ENCODE data around the gene PKHD1.

Gene PKHD1

DNA sequence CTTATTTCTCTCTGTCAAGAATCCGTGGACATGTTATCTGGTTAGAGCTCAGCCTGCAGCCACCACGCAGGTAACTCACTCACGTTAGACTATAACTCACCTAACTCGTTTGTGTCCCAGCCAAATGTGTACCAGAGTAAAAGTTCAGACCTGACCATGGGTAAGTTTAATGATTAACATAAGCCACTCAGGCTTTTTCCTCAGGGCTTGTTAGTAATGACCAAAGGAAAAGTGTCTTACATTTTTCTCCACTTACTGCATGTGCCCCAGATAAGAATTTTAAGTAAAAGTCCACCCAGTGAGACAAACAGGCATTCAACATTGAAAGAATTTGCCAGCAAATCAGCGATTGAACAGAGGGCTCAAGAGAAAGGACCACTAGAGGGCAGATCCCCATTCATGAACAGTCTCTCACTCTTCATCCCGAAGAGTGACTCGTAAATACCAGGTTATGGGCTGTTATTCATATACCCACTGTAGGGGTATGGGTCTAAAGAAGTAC lies at the start of gene PKHD1:
TSS of gene PKHD1 (minus strand) at position 116 of the 502 bp plus-strand sequence. CDS start 2,680 bp downstream, outside the sequence.
- TF ChIP-seq RAD21 (IDR thresholded peaks at IDR 0.05; ENCODE audit: low read depth): peak; percentile 13; the same call in 1 of the 2 replicates
- TF ChIP-seq CREB1 (IDR thresholded peaks at IDR 0.05; ENCODE audit: low read depth): no peak

GRCh38 chr6:52136934-52137467 lies 49.6 kb upstream of the PKHD1 start:
- TF ChIP-seq USF1 (IDR thresholded peaks at IDR 0.05): no peak
- no peak for TF ChIP-seq TAF1 (IDR thresholded peaks at IDR 0.05; ENCODE audit: low read depth)

DNA sequence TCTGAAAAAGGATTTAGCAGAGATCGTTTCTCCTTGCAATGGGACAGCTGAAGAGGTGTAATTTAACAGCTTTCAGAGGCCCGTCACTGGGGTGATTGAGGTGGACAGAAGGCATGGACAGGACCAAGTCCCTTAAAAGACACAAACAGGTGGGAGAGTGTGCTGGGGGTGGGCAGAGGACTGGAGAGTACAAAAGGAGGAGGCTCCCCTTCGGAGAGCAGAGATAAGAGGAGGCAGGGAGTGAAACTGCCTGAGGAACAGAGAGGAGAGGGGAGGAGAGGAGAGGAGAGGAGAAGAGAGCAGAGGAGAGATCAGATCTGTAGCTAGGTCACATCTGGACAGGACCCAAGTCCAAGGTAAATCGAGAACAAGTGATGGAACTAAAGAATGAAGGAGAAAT lies 48.6 kb upstream of the PKHD1 start:
- TF ChIP-seq NFIC (IDR thresholded peaks at IDR 0.05): no peak
- TF ChIP-seq RAD21 (IDR thresholded peaks at IDR 0.05; ENCODE audit: low read depth): no peak
- TF ChIP-seq YY1 (IDR thresholded peaks at IDR 0.05; ENCODE audit: low read depth): no peak
- no peak for TF ChIP-seq EGR1 (IDR thresholded peaks at IDR 0.05)

- no peak for TF ChIP-seq YY1 (IDR thresholded peaks at IDR 0.05; ENCODE audit: low read depth)
- no peak for TF ChIP-seq CREB1 (IDR thresholded peaks at IDR 0.05; ENCODE audit: low read depth)
- no peak for TF ChIP-seq EP300 (IDR thresholded peaks at IDR 0.05; ENCODE audit: borderline replicate concordance)
- TF ChIP-seq ZBTB7A (IDR thresholded peaks at IDR 0.05; ENCODE audit: low read depth): no peak
- TF ChIP-seq TEAD4 (IDR thresholded peaks at IDR 0.05): no peak
- TF ChIP-seq MAX (IDR thresholded peaks at IDR 0.05): no peak
- TF ChIP-seq TCF12 (IDR thresholded peaks at IDR 0.05; ENCODE audit: low read depth): no peak
- TF ChIP-seq EGR1 (IDR thresholded peaks at IDR 0.05): no peak
- TF ChIP-seq CEBPB (IDR thresholded peaks at IDR 0.05): no peak
- no peak for TF ChIP-seq USF1 (IDR thresholded peaks at IDR 0.05)
- TF ChIP-seq, protein P1, sequence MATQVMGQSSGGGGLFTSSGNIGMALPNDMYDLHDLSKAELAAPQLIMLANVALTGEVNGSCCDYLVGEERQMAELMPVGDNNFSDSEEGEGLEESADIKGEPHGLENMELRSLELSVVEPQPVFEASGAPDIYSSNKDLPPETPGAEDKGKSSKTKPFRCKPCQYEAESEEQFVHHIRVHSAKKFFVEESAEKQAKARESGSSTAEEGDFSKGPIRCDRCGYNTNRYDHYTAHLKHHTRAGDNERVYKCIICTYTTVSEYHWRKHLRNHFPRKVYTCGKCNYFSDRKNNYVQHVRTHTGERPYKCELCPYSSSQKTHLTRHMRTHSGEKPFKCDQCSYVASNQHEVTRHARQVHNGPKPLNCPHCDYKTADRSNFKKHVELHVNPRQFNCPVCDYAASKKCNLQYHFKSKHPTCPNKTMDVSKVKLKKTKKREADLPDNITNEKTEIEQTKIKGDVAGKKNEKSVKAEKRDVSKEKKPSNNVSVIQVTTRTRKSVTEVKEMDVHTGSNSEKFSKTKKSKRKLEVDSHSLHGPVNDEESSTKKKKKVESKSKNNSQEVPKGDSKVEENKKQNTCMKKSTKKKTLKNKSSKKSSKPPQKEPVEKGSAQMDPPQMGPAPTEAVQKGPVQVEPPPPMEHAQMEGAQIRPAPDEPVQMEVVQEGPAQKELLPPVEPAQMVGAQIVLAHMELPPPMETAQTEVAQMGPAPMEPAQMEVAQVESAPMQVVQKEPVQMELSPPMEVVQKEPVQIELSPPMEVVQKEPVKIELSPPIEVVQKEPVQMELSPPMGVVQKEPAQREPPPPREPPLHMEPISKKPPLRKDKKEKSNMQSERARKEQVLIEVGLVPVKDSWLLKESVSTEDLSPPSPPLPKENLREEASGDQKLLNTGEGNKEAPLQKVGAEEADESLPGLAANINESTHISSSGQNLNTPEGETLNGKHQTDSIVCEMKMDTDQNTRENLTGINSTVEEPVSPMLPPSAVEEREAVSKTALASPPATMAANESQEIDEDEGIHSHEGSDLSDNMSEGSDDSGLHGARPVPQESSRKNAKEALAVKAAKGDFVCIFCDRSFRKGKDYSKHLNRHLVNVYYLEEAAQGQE (IDR thresholded peaks at IDR 0.05; ENCODE audit: low read depth): no peak
- TF ChIP-seq NFIC (IDR thresholded peaks at IDR 0.05): no peak
- no peak for TF ChIP-seq TAF1 (IDR thresholded peaks at IDR 0.05; ENCODE audit: low read depth)
- TF ChIP-seq RAD21 (IDR thresholded peaks at IDR 0.05; ENCODE audit: low read depth): no peak
- no peak for TF ChIP-seq FOXM1 (IDR thresholded peaks at IDR 0.05; ENCODE audit: borderline replicate concordance, low read depth)
Observed at GRCh38 chr6:52135217-52135616, 47.8 kb upstream of the PKHD1 start.

DNA sequence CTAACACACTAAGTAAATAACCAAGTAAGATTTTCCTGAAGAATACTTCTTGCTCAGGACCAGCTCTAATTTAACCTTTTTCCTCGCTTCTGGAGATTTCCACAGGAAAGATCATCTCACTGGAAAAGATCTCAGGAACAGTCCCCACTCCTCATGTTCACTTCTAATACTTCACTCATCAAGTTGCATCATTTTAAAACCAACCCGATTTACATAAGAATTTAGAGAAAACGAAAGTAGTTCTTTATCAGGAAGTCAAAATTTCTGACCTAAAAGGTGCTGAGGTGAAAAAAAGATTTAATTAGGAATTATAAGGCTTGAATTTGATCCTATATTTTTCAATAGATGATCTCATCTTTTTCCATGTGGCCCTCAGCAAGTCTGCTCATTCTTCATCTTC lies 46.6 kb upstream of the PKHD1 start:
- no peak for TF ChIP-seq TAF1 (IDR thresholded peaks at IDR 0.05; ENCODE audit: low read depth)
- no peak for TF ChIP-seq RAD21 (IDR thresholded peaks at IDR 0.05; ENCODE audit: low read depth)
- TF ChIP-seq NFIC (IDR thresholded peaks at IDR 0.05): no peak
- TF ChIP-seq, protein P1 (IDR thresholded peaks at IDR 0.05; ENCODE audit: low read depth): no peak
- TF ChIP-seq CEBPB (IDR thresholded peaks at IDR 0.05): no peak
- TF ChIP-seq FOXM1 (IDR thresholded peaks at IDR 0.05; ENCODE audit: borderline replicate concordance, low read depth): no peak
- TF ChIP-seq YY1 (IDR thresholded peaks at IDR 0.05; ENCODE audit: low read depth): no peak
- no peak for TF ChIP-seq USF1 (IDR thresholded peaks at IDR 0.05)
- TF ChIP-seq TCF12 (IDR thresholded peaks at IDR 0.05; ENCODE audit: low read depth): no peak
- TF ChIP-seq EP300 (IDR thresholded peaks at IDR 0.05; ENCODE audit: borderline replicate concordance): no peak
- no peak for TF ChIP-seq ZBTB7A (IDR thresholded peaks at IDR 0.05; ENCODE audit: low read depth)
- no peak for TF ChIP-seq TEAD4 (IDR thresholded peaks at IDR 0.05)
- no peak for TF ChIP-seq EGR1 (IDR thresholded peaks at IDR 0.05)

DNA sequence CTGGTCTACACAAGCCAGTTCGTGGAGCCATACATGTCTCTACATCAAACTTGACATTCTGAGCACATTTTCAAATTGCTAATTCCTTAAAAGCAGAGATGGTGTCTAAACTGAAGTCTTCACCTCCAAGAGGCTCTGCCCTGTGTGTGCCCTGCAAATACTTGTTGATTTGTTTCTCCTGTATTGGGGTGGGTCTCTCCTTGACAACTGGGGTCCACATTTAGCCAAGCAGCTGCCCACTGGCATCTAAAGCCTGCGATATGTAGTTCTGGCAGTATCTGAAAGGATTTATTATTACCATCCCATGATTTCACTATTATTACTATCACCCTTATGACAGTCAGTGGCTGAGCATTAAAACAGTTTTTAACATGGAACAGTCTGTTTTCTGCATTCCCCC lies 45.9 kb upstream of the PKHD1 start:
- no peak for TF ChIP-seq TEAD4 (IDR thresholded peaks at IDR 0.05)
- TF ChIP-seq CEBPB (IDR thresholded peaks at IDR 0.05): no peak
- no peak for TF ChIP-seq USF1 (IDR thresholded peaks at IDR 0.05)
- TF ChIP-seq NFIC (IDR thresholded peaks at IDR 0.05): no peak
- no peak for TF ChIP-seq MAX (IDR thresholded peaks at IDR 0.05)
- TF ChIP-seq, protein P1 (IDR thresholded peaks at IDR 0.05; ENCODE audit: low read depth): no peak
- TF ChIP-seq ZBTB7A (IDR thresholded peaks at IDR 0.05; ENCODE audit: low read depth): no peak
- no peak for TF ChIP-seq CREB1 (IDR thresholded peaks at IDR 0.05; ENCODE audit: low read depth)
- no peak for TF ChIP-seq FOXM1 (IDR thresholded peaks at IDR 0.05; ENCODE audit: borderline replicate concordance, low read depth)
- TF ChIP-seq EGR1 (IDR thresholded peaks at IDR 0.05): no peak
- no peak for TF ChIP-seq TAF1 (IDR thresholded peaks at IDR 0.05; ENCODE audit: low read depth)
- TF ChIP-seq YY1 (IDR thresholded peaks at IDR 0.05; ENCODE audit: low read depth): no peak
- TF ChIP-seq RAD21 (IDR thresholded peaks at IDR 0.05; ENCODE audit: low read depth): no peak
- TF ChIP-seq TCF12 (IDR thresholded peaks at IDR 0.05; ENCODE audit: low read depth): no peak
- TF ChIP-seq EP300 (IDR thresholded peaks at IDR 0.05; ENCODE audit: borderline replicate concordance): no peak

Data from Ishikawa (cell line).